B cell (primary cell): Measurements from ENCODE around the gene GPRC5B. TPM values are rescaled to one million over a fixed set of nuclear protein-coding genes. Genes with fewer than 3 reads are reported as not detected.

Experiments used
- ATAC-seq: fragments of 200-7000 bp; cut with Tn5 transposase; one replicate; pipeline ENCODE4 v1.10.0; 2021; ENCODE audit warnings: low read depth, mild to moderate bottlenecking, moderate number of reproducible peaks, moderate library complexity
- CTCF ChIA-PET: fragments of 350-600 bp; sonication (Branson Sonifier 250); formaldehyde crosslinking; loops from one replicate; lab custom pipeline; 2021; ENCODE audit warnings: antibody characterized with exemption, inconsistent platforms; lab: Charles Lee
- POLR2A ChIA-PET: fragments of 350-600 bp; sonication (Branson Sonifier 250); formaldehyde crosslinking; loops from one replicate; lab custom pipeline; 2021; ENCODE audit warnings: antibody characterized with exemption; lab: Charles Lee
- DNase-seq: peaks from one replicate; pipeline ENCODE4 v3.0.0; 2013
- H2AFZ ChIP-seq: 2 replicates; pipeline ENCODE4 v1.6.1; 2012; ENCODE audit warnings: mild to moderate bottlenecking, low read depth, low read length; ENCODE audit not compliant: insufficient read depth, poor library complexity, severe bottlenecking
- H3K27ac ChIP-seq, 2 donors: 1 replicate in 1 of 2; 2 replicates in 1 of 2; pipeline ENCODE4 v1.5.1; 2012 to 2013; ENCODE audit warnings: low read length in 2 of 2, mild to moderate bottlenecking in 2 of 2, moderate library complexity in 1 of 2
- H3K27me3 ChIP-seq, 4 experiments: fragments of 200-600 bp in 1 of 4; sonication (generic) in 1 of 4; replicated peaks in 1 of 4; 1 replicate in 2 of 4; 2 replicates in 2 of 4; pipeline versions ENCODE4 v1.6.1 to v1.7.0; 2013 to 2016; ENCODE audit warnings: low read length in 3 of 4, mild to moderate bottlenecking in 2 of 4, mixed read lengths in 1 of 4, moderate library complexity in 1 of 4; ENCODE audit not compliant: insufficient read depth in 4 of 4, control insufficient read depth in 3 of 4; ENCODE audit errors: control extremely low read depth in 1 of 4
- H3K36me3 ChIP-seq, 2 experiments: replicated peaks in 1 of 2; 1 replicate in 1 of 2; 2 replicates in 1 of 2; pipeline versions ENCODE4 v1.6.1 to v1.7.1; 2013; ENCODE audit warnings: low read length in 1 of 2; ENCODE audit not compliant: insufficient read depth in 2 of 2, control insufficient read depth in 1 of 2; ENCODE audit errors: control extremely low read depth in 1 of 2, extremely low read depth in 1 of 2
- H3K4me1 ChIP-seq, 2 donors: fragments of 200-600 bp in 1 of 2; sonication (generic) in 1 of 2; 1 replicate in 1 of 2; 2 replicates in 1 of 2; pipeline versions ENCODE4 v1.5.1 to v1.6.1; 2013 to 2017; ENCODE audit warnings: low read length in 2 of 2; ENCODE audit not compliant: control insufficient read depth in 2 of 2, insufficient read depth in 2 of 2
- H3K4me2 ChIP-seq: replicated peaks from 2 replicates; pipeline ENCODE3; 2012; ENCODE audit warnings: mild to moderate bottlenecking, low read depth, low read length; ENCODE audit not compliant: poor library complexity, severe bottlenecking
- H3K4me3 ChIP-seq, 5 experiments: fragments of 200-600 bp in 1 of 5; sonication (generic) in 1 of 5; 1 replicate in 3 of 5; 2 replicates in 2 of 5; pipeline versions ENCODE4 v1.5.1 to v1.7.0; 2011 to 2016; ENCODE audit warnings: low read length in 4 of 5, mild to moderate bottlenecking in 4 of 5, low read depth in 2 of 5, control low read depth in 1 of 5, moderate library complexity in 1 of 5; ENCODE audit not compliant: insufficient read depth in 1 of 5; ENCODE audit errors: control extremely low read depth in 1 of 5, extremely low read depth in 1 of 5
- H3K79me2 ChIP-seq: fragments of 200-600 bp; sonication (generic); one replicate; pipeline ENCODE4 v1.6.0; 2016; ENCODE audit warnings: low read length; ENCODE audit not compliant: control insufficient read depth, insufficient read depth
- H3K9ac ChIP-seq: fragments of 200-600 bp; sonication (generic); 2 replicates; pipeline ENCODE4 v1.6.1; 2017; ENCODE audit warnings: mild to moderate bottlenecking, low read length, moderate library complexity
- H3K9me3 ChIP-seq, 3 donors: one replicate each; pipeline versions ENCODE4 v1.6.1 to v1.7.1; 2013; ENCODE audit warnings: low read length in 2 of 3; ENCODE audit not compliant: control insufficient read depth in 2 of 3, insufficient read depth in 1 of 3; ENCODE audit errors: control extremely low read depth in 1 of 3
- H4K20me1 ChIP-seq: 2 replicates; pipeline ENCODE4 v1.6.0; 2012; ENCODE audit warnings: mild to moderate bottlenecking, low read length; ENCODE audit not compliant: insufficient read depth, control insufficient read depth, poor library complexity, severe bottlenecking
- H3K27ac Mint-ChIP-seq: one replicate; pipeline ENCODE4 v1.8.0; 2021; ENCODE audit warnings: mixed read lengths
- H3K27me3 Mint-ChIP-seq: one replicate; pipeline ENCODE4 v1.8.0; 2021; ENCODE audit warnings: mixed read lengths
- H3K4me1 Mint-ChIP-seq: one replicate; pipeline ENCODE4 v1.8.0; 2021; ENCODE audit warnings: mixed read lengths
- H3K4me3 Mint-ChIP-seq: one replicate; pipeline ENCODE4 v1.8.0; 2021; ENCODE audit warnings: mixed read lengths
- H3K9me3 Mint-ChIP-seq: one replicate; pipeline ENCODE4 v1.8.0; 2022; ENCODE audit warnings: mixed read lengths; ENCODE audit not compliant: insufficient read depth
- CTCF ChIP-seq: fragments of 200-600 bp; IDR thresholded peaks from one replicate; pipeline ENCODE4 v1.8.0; 2022; ENCODE audit warnings: antibody characterized with exemption, mild to moderate bottlenecking
- EZH2 ChIP-seq: IDR thresholded peaks from 2 replicates; pipeline ENCODE4 v1.6.1; 2012; ENCODE audit warnings: borderline replicate concordance, low read depth, mild to moderate bottlenecking, moderate library complexity, low read length; ENCODE audit not compliant: insufficient read depth, poor library complexity, severe bottlenecking
- WGBS: methylation state at CpG from one replicate; pipeline ENCODE4 v1.1.5; 2013; ENCODE audit warnings: missing lambda C conversion rate; ENCODE audit not compliant: insufficient coverage; 5-methylcytosine and 5-hydroxymethylcytosine counted together
- intact Hi-C: fragments of 100-400 bp; cut with micrococcal nuclease; formaldehyde crosslinking; loops from one replicate; pipeline ENCODE4 v1.10.0; 2022
- polyA plus RNA-seq: library from polyadenylated mRNA; depleted of rRNA; stranded (reverse); fragments of >200 nt; gene quantifications from 2 replicates; pipeline ENCODE4 v1.2.3, GENCODE V29; 2012
- total RNA-seq, 2 donors: library from RNA; stranded (reverse); fragments of 120-200 nt in 1 of 2; gene quantifications; 1 replicate in 1 of 2; 2 replicates in 1 of 2; pipeline versions ENCODE4 v1.2.3 to v1.2.4, GENCODE V29; 2013 to 2022

Gene GPRC5B
- total and polyA plus RNA-seq, 2 donors (not counting 1 experiment from before 2014, with no cell fraction given), result not detected

GRCh38 chr16:19809693-19810092, 75.0 kb downstream of the GPRC5B start:
- no peak overlapping the region for H3K27ac ChIP-seq
- no peaks in the 10 kb centered on the region for H3K79me2 ChIP-seq
- Mint-ChIP-seq H3K27ac (no peak overlapping the region), H3K9me3 (peaks cover 15% of the 10 kb centered on the region), H3K27me3 (no peaks in the 10 kb centered on the region), H3K4me3 (no peak overlapping the region), H3K4me1 (peaks cover 6% of the 10 kb centered on the region)
- no peak overlapping the region for H3K9ac ChIP-seq
- TF ChIP-seq EZH2 (no peak), CTCF (no peak)
- no peaks in the 10 kb centered on the region for H4K20me1 ChIP-seq
- H3K4me2 ChIP-seq, result no peak overlapping the region
- WGBS, result 96% methylated on average over 7 of the region's 9 CpGs
- no peak overlapping the region for H2AFZ ChIP-seq
- POLR2A ChIA-PET, result no interaction called here
- peaks cover 4 to 5% of the 10 kb centered on the region in 2 donors for H3K4me1 ChIP-seq
- intact Hi-C loops, result no loop called here
- H3K36me3 ChIP-seq, result no peaks in the 10 kb centered on the region
- DNase-seq (no peak), ATAC-seq (no peak)
- peaks cover 1 to 19% (median 9%) of the 10 kb centered on the region in 3 donors for H3K9me3 ChIP-seq
- no peak overlapping the region for H3K4me3 ChIP-seq
- CTCF ChIA-PET, result no interaction called here
- H3K27me3 ChIP-seq, result no peaks in the 10 kb centered on the region

- H3K4me1 Mint-ChIP-seq, result peaks cover 6% of the 10 kb centered on the region
- intact Hi-C loops, result no loop called here
- H3K27ac Mint-ChIP-seq, result no peak overlapping the region
Measured at GRCh38 chr16:19809121-19809635, 75.5 kb downstream of the GPRC5B start.

More at GRCh38 chr16:19809121-19809635, 75.5 kb downstream of the GPRC5B start:
- H3K79me2 ChIP-seq, result no peaks in the 10 kb centered on the region
- Mint-ChIP-seq H3K27me3 (no peaks in the 10 kb centered on the region), H3K4me3 (no peak overlapping the region), H3K9me3 (peaks cover 15% of the 10 kb centered on the region)
- H4K20me1 ChIP-seq, result no peaks in the 10 kb centered on the region
- no peaks in the 10 kb centered on the region for H3K36me3 ChIP-seq
- H3K4me3 ChIP-seq, result no peak overlapping the region
- H3K9me3 ChIP-seq, result peaks cover 1 to 19% (median 9%) of the 10 kb centered on the region in 3 donors
- DNase-seq (no peak), ATAC-seq (no peak)
- no peak overlapping the region for H3K27ac ChIP-seq
- no peak for TF ChIP-seq CTCF
- TF ChIP-seq EZH2, result no peak
- H3K4me2 ChIP-seq, result no peak overlapping the region
- no peaks in the 10 kb centered on the region for H3K27me3 ChIP-seq
- no peak overlapping the region for H2AFZ ChIP-seq
- peaks cover 6% of the 10 kb centered on the region in 2 donors for H3K4me1 ChIP-seq
- CTCF ChIA-PET, result no interaction called here
- no peak overlapping the region for H3K9ac ChIP-seq
- WGBS, result 100% methylated on average over 1 of the region's 4 CpGs
- POLR2A ChIA-PET, result no interaction called here
